ENCODE measurements around the gene SERPINI1. TPM values are rescaled to one million over a fixed set of nuclear protein-coding genes. Genes with fewer than 3 reads are reported as not detected.
A peak's percentile ranks its signal among the peaks of the same experiment; 100 is the strongest.

The SERPINI1 gene
- total RNA-seq, 2 experiments from 2014 or later, result 0.83 to 1.0 TPM

GRCh38 chr3:167732313-167733065 lies 3.0 kb upstream of the SERPINI1 start:
- POLR2A ChIA-PET, result interaction anchor here (0.8 kb wide), 1 partner anchor 33 kb away, joined by 3 read pairs; no protein-coding TSS in a partner anchor
- no peak for ATAC-seq
- peaks cover 56% of the 10 kb centered on the region for H3K4me1 Mint-ChIP-seq (ENCODE audit: low read depth)

GRCh38 chr3:167733961-167734497 lies 1.5 kb upstream of the SERPINI1 start:
- H3K9me3 Mint-ChIP-seq, result no peaks in the 10 kb centered on the region
- no peak for ATAC-seq
- CTCF ChIA-PET, result interaction anchor here (1.8 kb wide), 1 partner anchor 43 kb away, joined by 5 read pairs; no protein-coding TSS in a partner anchor
- no peaks in the 10 kb centered on the region for H3K27me3 Mint-ChIP-seq
- H3K36me3 Mint-ChIP-seq (ENCODE audit: low read depth), result peaks cover 5% of the 10 kb centered on the region
- H3K4me1 Mint-ChIP-seq (ENCODE audit: low read depth), result peaks cover 47% of the 10 kb centered on the region
- intact Hi-C loops (cut with micrococcal nuclease), result loop anchor here (5.0 kb wide), 1 partner anchor 42 kb away; no protein-coding TSS in a partner anchor
- peak; percentile 20 for DNase-seq
- no peak overlapping the region for H3K4me3 Mint-ChIP-seq
- no peak overlapping the region for H3K27ac Mint-ChIP-seq
- TF ChIP-seq CTCF (IDR thresholded peaks at IDR 0.05), result no peak
- POLR2A ChIA-PET, result interaction anchor here (0.6 kb wide), 1 partner anchor 31 kb away, joined by 3 read pairs; no protein-coding TSS in a partner anchor

More at GRCh38 chr3:167732313-167733065, 3.0 kb upstream of the SERPINI1 start:
- no peak for DNase-seq
- intact Hi-C loops (cut with micrococcal nuclease), result loop anchor here (5.0 kb wide), 1 partner anchor 40 kb away; no protein-coding TSS in a partner anchor
- Mint-ChIP-seq H3K9me3 (no peaks in the 10 kb centered on the region), H3K27me3 (no peaks in the 10 kb centered on the region), H3K27ac (no peak overlapping the region), H3K4me3 (no peak overlapping the region), H3K36me3 (ENCODE audit: low read depth) (peaks cover 5% of the 10 kb centered on the region)
- CTCF ChIA-PET, result interaction anchor here (0.6 to 1.9 kb wide), 3 partner anchors 8 to 48 kb away, joined by 3 to 7 read pairs (median 6); no protein-coding TSS in a partner anchor
- TF ChIP-seq CTCF (IDR thresholded peaks at IDR 0.05), result no peak

GRCh38 chr3:167734498-167735232 lies 856 bp upstream of the SERPINI1 start, which contains the start of gene PDCD10:
TSS of gene PDCD10 (minus strand) at chr3:167734892. CDS start at chr3:167720157, 14,735 bp downstream.
- DNase-seq, result peak; percentile 98
- no peaks in the 10 kb centered on the region for H3K9me3 Mint-ChIP-seq
- H3K27me3 Mint-ChIP-seq, result no peaks in the 10 kb centered on the region
- intact Hi-C loops (cut with micrococcal nuclease), result loop anchor here (5.0 kb wide), 1 partner anchor 42 kb away; no protein-coding TSS in a partner anchor
- peak; percentile 88 for ATAC-seq
- peaks cover 5% of the 10 kb centered on the region for H3K36me3 Mint-ChIP-seq (ENCODE audit: low read depth)
- ChIA-PET CTCF (interaction anchor here (0.8 to 2.5 kb wide), 3 partner anchors 43 to 354 kb away, joined by 4 to 8 read pairs (median 5); partner anchors contain the start of gene ZBBX), POLR2A (interaction anchor here (0.6 to 1.2 kb wide), 4 partner anchors 13 to 35 kb away, joined by 3 to 4 read pairs (median 4); no protein-coding TSS in a partner anchor)
- no peak for TF ChIP-seq CTCF (IDR thresholded peaks at IDR 0.05)
- H3K4me1 Mint-ChIP-seq (ENCODE audit: low read depth), result peaks cover 43% of the 10 kb centered on the region
- H3K4me3 Mint-ChIP-seq, result no peak within 1 kb of the TSS
- no peak within 1 kb of the TSS for H3K27ac Mint-ChIP-seq

- ChIA-PET POLR2A (interaction anchor here (1.1 to 1.2 kb wide), 2 partner anchors 13 to 37 kb away, joined by 4 read pairs; no protein-coding TSS in a partner anchor), CTCF (interaction anchor here (1.1 to 2.5 kb wide), 3 partner anchors 10 to 345 kb away, joined by 3 to 8 read pairs (median 4); no protein-coding TSS in a partner anchor)
- no peak overlapping the region for H3K4me3 Mint-ChIP-seq
- H3K9me3 Mint-ChIP-seq, result no peaks in the 10 kb centered on the region
- ATAC-seq (no peak), DNase-seq (no peak)
- no peaks in the 10 kb centered on the region for H3K27me3 Mint-ChIP-seq
- no peak for TF ChIP-seq CTCF (IDR thresholded peaks at IDR 0.05)
- intact Hi-C loops (cut with micrococcal nuclease), result no loop called here
- H3K4me1 Mint-ChIP-seq (ENCODE audit: low read depth), result peaks cover 37% of the 10 kb centered on the region
- H3K27ac Mint-ChIP-seq, result no peak overlapping the region
- H3K36me3 Mint-ChIP-seq (ENCODE audit: low read depth), result peaks cover 5% of the 10 kb centered on the region
Observed at GRCh38 chr3:167736264-167736787, 805 bp downstream of the SERPINI1 start.

All from activated CD8-positive, alpha-beta T cell treated with anti-CD3 and anti-CD28 coated beads for 36 hours (primary cell).